RWPE2 (cell line): Measurements from ENCODE around the gene NEO1.

ENCODE experiments used
- ATAC-seq: fragments of 200-7000 bp; cut with Tn5 transposase; 3 replicates; pipeline ENCODE4 v1.9.1; 2021; ENCODE audit warnings: low read depth
- DNase-seq: peaks from one replicate; pipeline ENCODE4 v3.0.0-alpha.2; 2020; ENCODE audit warnings: low spot score
- H3K27ac ChIP-seq: fragments of 450-650 bp; 2 replicates; pipeline ENCODE4 v1.5.1; 2017; ENCODE audit warnings: mild to moderate bottlenecking; ENCODE audit not compliant: poor library complexity, severe bottlenecking
- H3K27me3 ChIP-seq: fragments of 250-450 bp; sonication (Bioruptor Pico); 2 replicates; pipeline ENCODE4 v1.5.1; 2021; ENCODE audit warnings: mild to moderate bottlenecking, moderate library complexity; ENCODE audit not compliant: insufficient read depth, poor library complexity, severe bottlenecking
- H3K36me3 ChIP-seq: fragments of 250-450 bp; sonication (Bioruptor Pico); 2 replicates; pipeline ENCODE4 v1.5.1; 2020; ENCODE audit warnings: low read depth, mild to moderate bottlenecking, moderate library complexity
- H3K4me1 ChIP-seq: fragments of 250-450 bp; sonication (Bioruptor Pico); 2 replicates; pipeline ENCODE4 v1.5.1; 2021; ENCODE audit warnings: mild to moderate bottlenecking, moderate library complexity; ENCODE audit not compliant: insufficient read depth, poor library complexity, severe bottlenecking
- H3K4me3 ChIP-seq: fragments of 250-450 bp; sonication (Bioruptor Pico); 2 replicates; pipeline ENCODE4 v1.5.1; 2021; ENCODE audit warnings: mild to moderate bottlenecking, moderate library complexity; ENCODE audit not compliant: severe bottlenecking
- H3K9me3 ChIP-seq: fragments of 250-450 bp; sonication (Bioruptor Pico); 2 replicates; pipeline ENCODE4 v1.5.1; 2021; ENCODE audit warnings: mild to moderate bottlenecking, moderate library complexity; ENCODE audit not compliant: severe bottlenecking
- TF ChIP-seq, protein P1 (sequence below): fragments of 450-650 bp; IDR thresholded peaks from one replicate; pipeline ENCODE4 v1.5.1; 2017; ENCODE audit warnings: mild to moderate bottlenecking, moderate library complexity; ENCODE audit not compliant: poor library complexity, severe bottlenecking

Gene NEO1

DNA sequence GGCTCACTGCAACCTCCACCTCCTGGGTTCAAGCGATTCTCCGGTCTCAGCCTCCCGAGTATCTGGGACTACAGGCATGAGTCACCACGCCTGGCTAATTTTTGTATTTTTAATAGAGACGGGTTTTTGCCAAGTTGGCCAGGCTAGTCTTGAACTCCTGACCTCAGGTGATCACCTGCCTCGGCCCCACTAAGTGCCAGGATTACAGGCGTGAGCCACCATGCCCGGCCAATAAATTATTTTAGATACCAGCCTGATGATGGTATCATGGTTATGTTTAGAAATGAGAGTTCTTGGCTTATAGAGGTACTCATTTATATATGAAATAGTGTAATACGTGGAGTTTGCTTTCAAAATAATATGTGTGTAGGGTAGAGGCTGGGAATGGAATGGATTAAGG lies 119.4 kb downstream of the NEO1 start:
- TF ChIP-seq, protein P1, sequence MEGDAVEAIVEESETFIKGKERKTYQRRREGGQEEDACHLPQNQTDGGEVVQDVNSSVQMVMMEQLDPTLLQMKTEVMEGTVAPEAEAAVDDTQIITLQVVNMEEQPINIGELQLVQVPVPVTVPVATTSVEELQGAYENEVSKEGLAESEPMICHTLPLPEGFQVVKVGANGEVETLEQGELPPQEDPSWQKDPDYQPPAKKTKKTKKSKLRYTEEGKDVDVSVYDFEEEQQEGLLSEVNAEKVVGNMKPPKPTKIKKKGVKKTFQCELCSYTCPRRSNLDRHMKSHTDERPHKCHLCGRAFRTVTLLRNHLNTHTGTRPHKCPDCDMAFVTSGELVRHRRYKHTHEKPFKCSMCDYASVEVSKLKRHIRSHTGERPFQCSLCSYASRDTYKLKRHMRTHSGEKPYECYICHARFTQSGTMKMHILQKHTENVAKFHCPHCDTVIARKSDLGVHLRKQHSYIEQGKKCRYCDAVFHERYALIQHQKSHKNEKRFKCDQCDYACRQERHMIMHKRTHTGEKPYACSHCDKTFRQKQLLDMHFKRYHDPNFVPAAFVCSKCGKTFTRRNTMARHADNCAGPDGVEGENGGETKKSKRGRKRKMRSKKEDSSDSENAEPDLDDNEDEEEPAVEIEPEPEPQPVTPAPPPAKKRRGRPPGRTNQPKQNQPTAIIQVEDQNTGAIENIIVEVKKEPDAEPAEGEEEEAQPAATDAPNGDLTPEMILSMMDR: no peak
- Histone ChIP-seq H3K9me3 (no peaks in the 10 kb centered on the region), H3K4me1 (no peaks in the 10 kb centered on the region), H3K4me3 (no peak overlapping the region), H3K27me3 (no peaks in the 10 kb centered on the region), H3K27ac (no peak overlapping the region), H3K36me3 (no peaks in the 10 kb centered on the region)
- ATAC-seq: no peak
- DNase-seq: no peak

DNA sequence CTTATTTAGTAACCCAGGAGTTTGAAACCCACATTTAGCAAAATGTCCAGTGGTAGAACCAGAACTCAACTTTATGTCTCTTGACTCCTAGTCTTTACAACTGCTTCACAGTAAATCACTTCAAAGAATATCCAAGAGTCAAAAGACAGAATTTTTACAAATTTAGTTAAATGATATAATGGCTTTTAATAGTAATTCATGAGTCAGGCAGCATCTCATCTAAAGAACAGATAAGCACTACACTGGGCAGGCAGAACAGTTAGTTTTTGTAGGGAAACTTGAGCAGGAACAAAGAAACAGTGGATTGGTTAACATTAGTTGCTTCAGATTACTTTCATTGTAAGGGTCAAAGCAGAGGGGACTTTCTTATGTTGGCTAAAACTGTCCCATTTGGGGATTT lies 120.2 kb downstream of the NEO1 start:
- no peak for DNase-seq
- no peak overlapping the region for H3K27ac ChIP-seq
- no peaks in the 10 kb centered on the region for H3K4me1 ChIP-seq
- ATAC-seq: no peak
- H3K9me3 ChIP-seq: no peaks in the 10 kb centered on the region
- H3K36me3 ChIP-seq: no peaks in the 10 kb centered on the region
- TF ChIP-seq, protein P1: no peak
- H3K27me3 ChIP-seq: no peaks in the 10 kb centered on the region
- H3K4me3 ChIP-seq: no peak overlapping the region

DNA sequence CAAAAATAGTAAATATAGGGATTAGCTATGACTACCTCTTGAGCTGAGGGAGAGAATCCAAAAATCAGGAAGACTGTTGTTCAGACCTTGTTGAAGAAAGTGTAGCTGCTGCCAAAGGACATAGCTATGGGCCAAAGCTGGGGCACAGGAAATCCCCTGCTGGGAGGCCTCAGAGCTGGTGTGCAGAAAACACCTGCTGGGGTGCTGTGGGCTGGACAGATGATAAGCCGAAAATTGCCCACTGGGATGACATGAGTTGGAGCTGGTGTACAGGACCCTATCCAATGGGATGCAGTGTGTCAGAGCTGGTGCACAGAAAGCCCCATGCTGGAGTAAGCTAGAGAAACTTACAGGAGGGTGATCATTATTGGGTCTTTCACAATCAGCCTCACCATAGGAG lies 121.9 kb downstream of the NEO1 start:
- H3K9me3 ChIP-seq: no peaks in the 10 kb centered on the region
- H3K4me3 ChIP-seq: no peak overlapping the region
- no peak overlapping the region for H3K27ac ChIP-seq
- TF ChIP-seq, protein P1: no peak
- DNase-seq: no peak
- no peak for ATAC-seq
- no peaks in the 10 kb centered on the region for H3K27me3 ChIP-seq
- H3K4me1 ChIP-seq: no peaks in the 10 kb centered on the region
- H3K36me3 ChIP-seq: no peaks in the 10 kb centered on the region

DNA sequence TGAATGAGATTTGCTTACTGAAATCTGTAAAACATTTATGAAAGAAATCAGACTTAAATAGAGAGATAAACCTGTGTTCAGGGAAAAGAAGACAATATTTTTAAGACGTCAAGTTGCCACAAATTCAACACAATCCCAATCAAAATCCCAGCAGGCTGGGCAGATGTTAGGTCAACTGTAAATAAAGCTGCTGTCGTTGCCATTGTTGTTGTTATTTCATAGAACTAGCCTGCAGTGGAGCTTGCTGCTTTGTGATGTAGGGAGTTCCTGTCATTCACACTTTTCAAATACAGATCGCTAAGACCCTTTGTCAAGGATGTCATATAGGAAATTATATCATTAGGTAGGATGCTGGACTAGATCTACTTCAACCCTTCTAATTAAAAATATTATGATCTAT lies 123.1 kb downstream of the NEO1 start:
- no peaks in the 10 kb centered on the region for H3K27me3 ChIP-seq
- TF ChIP-seq, protein P1: no peak

DNA sequence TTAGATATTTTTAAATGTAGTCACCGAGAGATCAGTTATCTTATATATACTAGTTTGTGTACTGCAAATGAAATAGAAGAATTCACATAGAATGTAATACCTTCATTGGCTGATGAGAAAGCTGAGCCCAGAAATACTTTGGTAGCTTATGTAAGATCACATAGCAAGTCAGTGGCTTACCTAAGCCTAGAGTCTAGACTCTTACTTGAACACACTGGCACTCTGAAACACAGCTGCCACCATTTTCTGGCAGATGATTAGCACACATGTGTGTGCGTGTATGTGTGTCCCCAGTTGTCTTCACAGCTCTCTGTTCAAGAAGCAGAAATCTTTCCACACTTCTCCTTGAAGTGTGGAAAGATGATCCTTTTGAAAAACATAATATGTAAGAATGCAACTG lies 124.3 kb downstream of the NEO1 start:
- DNase-seq (no peak), ATAC-seq (no peak)
- no peak overlapping the region for H3K27ac ChIP-seq
- peaks cover 3% of the 10 kb centered on the region for H3K9me3 ChIP-seq
- TF ChIP-seq, protein P1: no peak
- H3K27me3 ChIP-seq: no peaks in the 10 kb centered on the region
- no peaks in the 10 kb centered on the region for H3K4me1 ChIP-seq
- H3K36me3 ChIP-seq: no peaks in the 10 kb centered on the region
- H3K4me3 ChIP-seq: no peak overlapping the region

More for the DNA sequence above, 123.1 kb downstream of the NEO1 start:
- H3K36me3 ChIP-seq: no peaks in the 10 kb centered on the region
- no peaks in the 10 kb centered on the region for H3K4me1 ChIP-seq
- ATAC-seq (no peak), DNase-seq (no peak)
- H3K4me3 ChIP-seq: no peak overlapping the region
- no peak overlapping the region for H3K27ac ChIP-seq
- no peaks in the 10 kb centered on the region for H3K9me3 ChIP-seq
